Measurements from ENCODE around the gene TECPR2.

TECPR2 gene

GRCh38 chr14:102493585-102493984 is 130.8 kb downstream of the TECPR2 start:
- DNase-seq (ENCODE audit: extremely low read depth, low read depth) = no peak
- TF ChIP-seq CTCF (IDR thresholded peaks at IDR 0.05; ENCODE audit: low read depth, low read length) = no peak

- no peak for DNase-seq (ENCODE audit: extremely low read depth, low read depth)
- no peak for TF ChIP-seq CTCF (IDR thresholded peaks at IDR 0.05; ENCODE audit: low read depth, low read length)
Observed at GRCh38 chr14:102495491-102496330, 133.0 kb downstream of the TECPR2 start.

- DNase-seq (ENCODE audit: extremely low read depth, low read depth) = no peak
- no peak for TF ChIP-seq CTCF (IDR thresholded peaks at IDR 0.05; ENCODE audit: low read depth, low read length)
Observed at GRCh38 chr14:102496331-102496691, 133.6 kb downstream of the TECPR2 start.

- TF ChIP-seq CTCF (IDR thresholded peaks at IDR 0.05; ENCODE audit: low read depth, low read length) = no peak
- no peak for DNase-seq (ENCODE audit: extremely low read depth, low read depth)
Observed at GRCh38 chr14:102496958-102497744, 134.4 kb downstream of the TECPR2 start.

GRCh38 chr14:102497998-102498677 is 135.4 kb downstream of the TECPR2 start:
- DNase-seq (ENCODE audit: extremely low read depth, low read depth) = no peak
- no peak; the same call in 1 of the 2 replicates for TF ChIP-seq CTCF (IDR thresholded peaks at IDR 0.05; ENCODE audit: low read depth, low read length)

- TF ChIP-seq CTCF (IDR thresholded peaks at IDR 0.05; ENCODE audit: low read depth, low read length) = no peak
- no peak for DNase-seq (ENCODE audit: extremely low read depth, low read depth)
Observed at GRCh38 chr14:102498678-102499265, 136.0 kb downstream of the TECPR2 start.
